Measurements from ENCODE around the gene TSPAN31.
"Not testable (repeated sequence)": the region's sequence is repeated elsewhere in the genome, so short reads cannot be mapped to it uniquely, and the experiment has no call there.

TSPAN31 gene, protein sequence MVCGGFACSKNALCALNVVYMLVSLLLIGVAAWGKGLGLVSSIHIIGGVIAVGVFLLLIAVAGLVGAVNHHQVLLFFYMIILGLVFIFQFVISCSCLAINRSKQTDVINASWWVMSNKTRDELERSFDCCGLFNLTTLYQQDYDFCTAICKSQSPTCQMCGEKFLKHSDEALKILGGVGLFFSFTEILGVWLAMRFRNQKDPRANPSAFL

DNA sequence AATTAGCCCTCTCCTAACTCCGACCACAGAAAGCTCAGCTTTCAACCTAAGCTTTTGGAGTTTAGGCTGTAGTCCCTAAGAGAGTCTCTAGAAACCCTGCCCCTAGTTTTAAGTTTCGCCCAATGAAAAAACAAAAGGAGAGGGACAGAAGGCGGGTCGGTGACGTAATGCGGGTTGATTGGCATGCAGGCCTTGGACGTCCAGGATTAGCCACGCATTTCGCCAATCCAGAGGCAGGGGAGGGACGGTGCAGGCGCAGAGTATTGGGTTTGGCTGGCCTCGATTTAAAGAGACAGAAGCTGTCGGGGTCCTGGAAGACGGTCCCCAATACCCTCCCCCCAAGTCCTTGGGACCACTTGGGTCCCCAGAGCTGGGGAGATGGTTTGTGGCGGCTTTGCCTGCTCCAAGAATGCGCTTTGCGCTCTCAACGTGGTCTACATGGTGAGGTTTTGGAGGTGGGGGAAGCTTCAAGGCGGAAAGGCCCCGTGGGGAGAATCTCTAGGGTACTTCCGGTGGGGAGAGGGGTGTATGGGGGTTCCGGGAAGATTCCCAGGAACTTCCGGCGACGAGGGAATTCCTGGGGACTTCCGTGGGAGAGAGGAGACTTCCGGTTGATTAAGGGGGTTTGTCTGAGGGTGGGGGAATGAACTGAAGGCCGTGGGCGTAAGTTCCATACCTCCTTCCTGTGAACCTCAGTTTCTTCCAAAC, at the start of gene TSPAN31:
TSPAN31 (plus strand) TSS at position 263 of the 708 bp plus-strand sequence; CDS start at position 379, 116 bp downstream.
- DNase-seq (ENCODE audit: low spot score) = peak; percentile 86

DNA sequence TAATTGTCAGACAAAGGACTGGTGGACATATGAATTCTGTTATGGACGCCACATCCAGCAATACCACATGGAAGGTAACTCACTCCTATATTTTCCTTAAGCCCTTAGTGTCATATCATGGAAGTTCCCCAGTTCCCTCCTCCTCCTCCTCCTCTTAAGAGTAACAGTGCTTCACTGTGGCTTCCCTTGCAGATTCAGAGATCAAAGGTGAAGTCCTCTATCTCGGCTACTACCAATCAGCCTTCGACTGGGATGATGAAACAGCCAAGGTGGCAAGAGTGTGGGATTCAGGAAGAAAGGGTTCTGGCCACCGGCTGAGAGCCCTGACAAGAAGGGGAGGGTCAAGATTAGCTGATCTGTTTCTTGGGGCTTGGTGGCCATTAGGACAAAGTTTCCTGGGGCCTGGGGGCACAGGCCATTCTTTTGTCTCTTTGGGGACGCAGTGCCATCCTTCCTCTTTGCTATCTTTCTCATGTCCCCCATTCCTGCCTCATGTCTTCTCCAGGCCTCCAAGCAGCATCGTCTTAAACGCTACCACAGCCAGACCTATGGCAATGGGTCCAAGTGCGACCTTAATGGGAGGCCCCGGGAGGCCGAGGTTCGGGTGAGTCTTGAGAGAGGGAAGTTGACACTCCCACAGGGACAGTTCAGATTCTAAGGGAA, 48.9 kb upstream of the TSPAN31 start:
- no peak for DNase-seq (ENCODE audit: low spot score)

DNA sequence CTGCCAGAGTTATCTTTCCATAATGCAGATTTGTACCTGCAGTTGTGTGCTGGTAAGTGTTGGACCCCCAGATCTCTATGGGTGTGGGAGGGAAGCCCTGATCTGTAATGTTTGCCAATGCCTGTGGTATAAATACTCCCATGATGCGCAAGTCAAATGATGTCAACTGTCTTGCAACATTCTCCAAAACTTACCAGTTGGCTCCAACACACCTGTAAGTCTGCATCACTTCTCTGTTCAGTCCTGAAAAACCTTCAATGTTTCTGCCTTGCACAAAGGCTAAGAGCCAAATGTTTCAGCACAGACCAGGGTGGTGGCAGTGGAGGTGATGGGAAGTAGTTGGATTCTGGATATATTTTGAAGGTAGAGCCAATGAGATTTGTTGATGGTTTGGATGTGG, 47.8 kb upstream of the TSPAN31 start:
- DNase-seq (ENCODE audit: low spot score) = no peak

DNA sequence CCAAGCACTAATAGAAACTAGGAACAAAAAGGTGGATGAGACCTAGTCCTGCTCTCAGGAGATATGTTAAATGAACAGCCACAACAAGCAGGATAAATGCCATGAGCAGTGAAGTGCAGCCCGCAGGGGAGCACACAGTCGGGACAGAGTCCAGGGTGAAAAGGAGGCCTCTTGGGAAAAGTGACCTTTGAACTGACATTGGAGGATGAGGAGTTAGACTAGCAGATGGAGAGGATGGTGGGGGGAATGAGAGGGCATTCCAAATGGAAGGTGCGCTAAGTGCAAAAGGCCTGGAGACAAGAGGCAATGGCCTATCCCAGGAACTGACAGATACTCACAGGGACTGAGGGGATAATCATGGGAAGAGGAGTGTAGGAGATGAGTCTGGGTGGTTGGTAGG, 46.4 kb upstream of the TSPAN31 start:
- no peak for DNase-seq (ENCODE audit: low spot score)

DNA sequence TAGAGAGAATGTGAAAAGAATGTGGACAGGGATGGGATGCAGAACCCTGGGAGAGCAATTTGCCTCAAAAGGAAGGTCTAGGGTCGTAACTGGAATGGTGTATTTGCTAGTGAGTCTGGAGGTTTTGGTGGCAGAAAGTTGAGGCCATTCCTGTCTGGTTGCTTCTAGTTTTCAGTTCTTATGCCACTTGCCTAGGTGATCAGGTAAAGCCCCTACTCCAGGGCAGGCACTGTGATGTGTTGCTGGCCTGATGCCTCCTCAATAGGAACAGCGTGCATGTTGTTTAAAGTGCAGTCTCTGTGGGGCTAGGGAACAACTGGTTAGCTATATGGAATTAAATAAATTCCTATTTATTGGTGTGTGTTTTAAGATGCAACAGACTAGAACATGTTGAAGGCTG, 44.5 kb upstream of the TSPAN31 start:
- DNase-seq (ENCODE audit: low spot score) = no peak

DNA sequence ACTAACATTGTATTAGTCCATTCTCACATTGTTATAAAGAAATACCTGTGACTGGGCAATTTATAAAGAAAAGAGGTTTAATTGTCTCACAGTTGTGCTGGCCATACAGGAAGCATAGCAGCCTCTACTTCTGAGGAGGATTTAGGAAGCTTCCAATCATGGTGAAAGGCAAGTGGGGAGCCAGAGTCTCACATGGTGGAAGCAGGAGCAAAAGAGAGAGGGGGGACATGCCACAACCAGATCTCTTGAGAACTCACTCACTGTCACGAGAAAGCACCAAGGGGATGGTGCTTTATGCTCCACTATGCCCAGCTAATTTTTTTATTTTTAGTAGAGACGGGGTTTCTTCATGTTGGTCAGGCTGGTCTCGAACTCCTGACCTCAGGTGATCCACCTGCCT, 37.6 kb upstream of the TSPAN31 start:
- DNase-seq (ENCODE audit: low spot score) = no peak

DNA sequence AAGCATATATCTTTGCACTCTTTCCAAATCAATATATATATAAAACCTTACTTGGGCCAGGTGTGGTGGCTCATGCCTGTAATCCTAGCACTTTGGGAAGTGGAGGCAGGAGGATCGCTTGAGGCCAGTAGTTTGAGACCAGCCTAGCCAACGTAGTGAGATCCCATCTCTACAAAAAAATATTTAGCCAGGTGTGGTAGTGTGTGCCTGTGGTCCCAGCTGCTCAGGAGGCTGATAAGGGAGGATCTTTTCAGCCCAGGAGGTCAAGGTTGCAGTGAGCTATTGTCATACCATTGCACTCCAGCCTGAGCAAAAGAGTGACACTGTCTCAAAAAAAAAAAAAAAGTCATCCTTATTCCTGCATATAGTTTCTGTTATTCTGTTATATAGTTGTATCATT, 36.5 kb upstream of the TSPAN31 start:
- no peak for DNase-seq (ENCODE audit: low spot score)

DNA sequence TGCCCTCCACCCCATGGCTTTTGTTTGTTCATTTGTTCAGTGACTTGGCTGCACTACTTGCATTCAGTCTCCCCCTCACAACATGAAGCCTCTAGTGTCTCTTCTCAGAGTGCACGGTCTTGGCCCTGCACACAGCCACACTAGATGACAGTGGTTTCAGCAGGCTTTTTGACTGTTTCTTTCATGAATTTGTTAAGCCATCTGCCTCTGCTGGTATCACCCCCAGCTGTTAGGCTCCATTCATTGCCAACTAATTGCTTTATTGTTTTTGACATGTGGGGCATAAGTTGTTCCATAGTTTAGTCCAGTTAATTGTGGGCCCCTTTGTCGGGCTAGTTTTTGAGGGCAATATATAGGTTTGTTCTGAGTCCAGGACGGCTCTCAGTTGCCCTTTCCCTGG, 32.1 kb upstream of the TSPAN31 start:
- no peak for DNase-seq (ENCODE audit: low spot score)

DNA sequence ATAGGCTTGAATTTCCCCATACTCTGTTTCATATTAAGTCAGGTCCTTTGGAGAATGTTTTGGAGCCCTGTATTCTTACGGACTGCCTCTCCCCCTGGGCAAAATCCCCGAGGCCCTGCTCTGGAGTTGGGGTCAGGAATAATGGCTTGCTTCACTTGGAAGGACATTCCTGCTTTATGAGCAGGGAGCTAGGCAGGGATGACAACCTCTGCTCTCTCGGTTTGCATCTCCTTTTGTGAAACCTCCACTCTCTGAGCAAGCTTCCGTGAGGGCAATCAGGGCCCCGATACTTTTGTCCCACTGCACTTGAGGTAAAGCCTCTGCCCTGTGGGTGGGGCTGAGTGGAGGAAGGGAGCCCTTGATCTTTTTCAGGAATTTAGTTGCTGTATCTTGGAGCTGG, 31.6 kb upstream of the TSPAN31 start:
- no peak for DNase-seq (ENCODE audit: low spot score)

DNA sequence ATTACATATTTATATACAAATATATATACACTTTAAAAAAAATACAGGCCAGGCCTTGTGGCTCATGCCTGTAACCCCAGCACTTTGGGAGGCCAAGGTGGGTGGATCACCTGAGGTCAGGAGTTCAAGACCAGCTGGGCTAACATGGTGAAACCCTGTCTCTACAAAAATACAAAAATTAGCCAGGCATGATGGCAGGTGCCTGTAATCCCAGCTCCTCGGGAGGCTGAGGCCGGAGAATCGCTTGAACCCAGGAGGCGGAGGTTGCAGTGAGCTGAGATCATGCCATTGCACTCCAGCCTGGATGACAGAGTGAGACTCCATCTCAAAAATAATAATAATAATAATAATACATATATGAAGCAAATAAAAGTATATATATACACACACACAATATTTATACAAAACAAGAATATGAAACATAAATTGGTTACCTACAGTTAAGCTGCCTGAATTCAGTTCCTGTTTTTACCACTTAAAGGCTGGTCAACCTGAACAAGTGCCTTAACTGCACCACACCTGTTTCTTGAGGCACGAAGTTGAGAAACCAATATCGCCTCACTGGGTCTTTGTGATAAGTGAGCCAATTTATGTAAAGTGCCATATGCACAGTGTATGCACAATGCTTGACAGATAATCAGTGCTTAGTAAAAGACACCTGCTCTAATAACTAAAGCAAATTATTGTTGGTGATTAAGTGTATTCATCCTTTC, 29.6 kb upstream of the TSPAN31 start:
- DNase-seq (ENCODE audit: low spot score) = not testable (repeated sequence)

DNA sequence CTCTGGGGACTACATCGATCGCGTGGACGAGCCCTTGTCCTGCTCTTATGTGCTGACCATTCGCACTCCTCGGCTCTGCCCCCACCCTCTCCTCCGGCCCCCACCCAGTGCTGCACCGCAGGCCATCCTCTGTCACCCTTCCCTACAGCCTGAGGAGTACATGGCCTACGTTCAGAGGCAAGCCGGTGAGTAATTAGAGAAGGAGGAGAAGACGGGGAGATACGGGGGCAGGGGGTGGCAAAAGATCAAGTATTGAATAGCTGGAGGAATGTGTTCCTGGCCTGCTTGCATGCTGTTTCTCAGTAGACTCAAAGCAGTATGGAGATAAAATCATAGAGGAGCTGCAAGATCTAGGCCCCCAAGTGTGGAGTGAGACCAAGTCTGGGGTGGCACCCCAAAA, 29.1 kb upstream of the TSPAN31 start:
- DNase-seq (ENCODE audit: low spot score) = no peak

DNA sequence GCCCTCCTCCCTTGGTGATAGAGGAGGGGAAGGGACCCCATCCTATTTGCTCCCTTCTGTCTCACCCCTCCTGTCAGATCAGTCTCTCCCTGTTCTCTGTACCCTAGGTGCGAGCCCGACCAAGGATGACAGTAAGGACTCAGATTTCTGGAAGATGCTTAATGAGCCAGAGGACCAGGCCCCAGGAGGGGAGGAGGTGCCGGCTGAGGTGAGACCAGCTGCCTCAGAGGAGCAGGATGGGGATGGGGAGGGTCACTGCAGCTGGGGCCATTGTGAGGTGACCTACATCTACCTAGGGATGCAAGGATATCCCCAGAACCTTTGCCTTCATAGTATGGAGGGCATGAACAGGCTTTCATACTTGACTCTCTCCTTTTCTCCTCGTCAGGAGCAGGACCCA, 28.5 kb upstream of the TSPAN31 start:
- no peak for DNase-seq (ENCODE audit: low spot score)

DNA sequence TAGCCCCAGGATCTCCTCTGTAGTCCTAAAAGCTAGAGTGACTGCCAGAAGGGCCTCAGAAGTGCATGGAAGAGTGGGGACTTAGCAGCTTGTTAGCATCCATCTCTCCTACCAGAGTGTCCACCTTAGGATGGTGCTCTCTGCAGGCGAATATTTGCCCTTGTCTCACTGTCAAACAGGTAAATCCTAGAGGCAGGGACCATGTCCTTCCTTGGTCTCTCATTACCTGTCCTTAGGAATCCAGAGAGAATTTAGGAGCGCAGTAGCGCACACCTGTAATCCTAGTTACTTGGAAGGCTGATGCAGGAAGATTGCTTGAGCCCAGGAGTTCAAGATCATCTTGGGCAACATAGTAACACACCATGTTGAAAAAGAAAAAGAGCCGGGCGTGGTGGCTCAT, 27.7 kb upstream of the TSPAN31 start:
- DNase-seq (ENCODE audit: low spot score) = no peak

DNA sequence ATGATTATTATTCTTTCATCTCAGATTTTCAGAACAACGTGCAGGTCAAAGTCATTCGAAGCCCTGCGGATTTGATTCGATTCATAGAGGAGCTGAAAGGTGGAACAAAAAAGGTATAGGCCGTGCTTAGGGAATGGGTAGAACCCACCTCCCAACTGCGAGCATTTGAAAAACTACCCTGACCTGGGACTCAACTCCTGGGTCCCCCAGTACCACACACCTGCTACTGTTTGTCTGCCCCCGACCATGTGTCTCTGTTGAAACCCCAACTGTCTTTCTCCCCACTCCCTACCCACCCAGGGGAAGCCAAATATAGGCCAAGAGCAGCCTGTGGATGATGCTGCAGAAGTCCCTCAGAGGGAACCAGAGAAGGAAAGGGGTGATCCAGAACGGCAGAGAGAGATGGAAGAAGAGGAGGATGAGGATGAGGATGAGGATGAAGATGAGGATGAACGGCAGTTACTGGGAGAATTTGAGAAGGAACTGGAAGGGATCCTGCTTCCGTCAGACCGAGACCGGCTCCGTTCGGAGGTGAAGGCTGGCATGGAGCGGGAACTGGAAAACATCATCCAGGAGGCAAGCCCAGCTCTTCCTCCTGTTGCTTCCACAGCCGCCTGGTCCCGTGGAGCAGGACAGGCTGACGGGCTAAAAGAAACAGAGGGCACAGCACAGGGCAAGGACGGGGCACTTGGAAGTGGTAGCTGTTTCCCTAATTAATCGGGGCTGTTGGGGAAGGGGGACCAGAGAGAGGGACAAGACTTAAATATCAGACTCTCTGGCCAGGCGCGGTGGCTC, 26.8 kb upstream of the TSPAN31 start:
- no peak for DNase-seq (ENCODE audit: low spot score)

DNA sequence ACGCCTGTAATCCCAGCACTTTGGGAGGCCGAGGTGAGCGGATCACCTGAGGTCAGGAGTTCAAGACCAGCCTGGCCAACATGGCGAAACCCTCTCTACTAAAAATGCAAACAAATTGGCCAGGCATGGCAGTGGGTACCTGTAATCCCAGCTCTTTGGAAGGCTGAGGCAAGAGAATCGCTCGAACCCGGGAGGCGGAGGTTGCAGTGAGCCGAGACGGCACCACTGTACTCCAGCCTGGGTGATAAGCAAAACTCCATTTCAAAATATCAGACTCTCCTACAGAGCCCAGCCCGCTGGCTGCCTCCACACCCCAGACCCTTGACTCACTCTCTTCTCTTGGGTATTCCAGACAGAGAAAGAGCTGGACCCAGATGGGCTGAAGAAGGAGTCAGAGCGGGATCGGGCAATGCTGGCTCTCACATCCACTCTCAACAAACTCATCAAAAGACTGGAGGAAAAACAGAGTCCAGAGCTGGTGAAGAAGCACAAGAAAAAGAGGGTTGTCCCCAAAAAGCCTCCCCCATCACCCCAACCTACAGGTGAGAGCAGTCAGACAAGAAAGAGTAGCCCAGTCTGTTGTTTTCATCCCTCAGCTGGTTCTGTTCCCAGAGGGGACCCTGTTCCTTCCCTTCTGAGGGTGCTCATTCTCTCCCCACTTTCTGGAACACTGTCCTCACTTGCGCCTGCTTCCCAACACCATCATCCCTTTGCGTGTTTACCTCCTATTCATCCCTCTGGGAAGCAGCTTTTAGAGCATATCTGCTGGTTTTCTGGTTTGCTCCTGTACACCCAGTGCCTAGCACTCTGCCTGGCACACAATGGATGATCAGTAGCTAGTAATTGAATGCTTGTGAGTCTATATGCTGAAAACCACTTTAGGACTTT, 26.0 kb upstream of the TSPAN31 start:
- DNase-seq (ENCODE audit: low spot score) = no peak

DNA sequence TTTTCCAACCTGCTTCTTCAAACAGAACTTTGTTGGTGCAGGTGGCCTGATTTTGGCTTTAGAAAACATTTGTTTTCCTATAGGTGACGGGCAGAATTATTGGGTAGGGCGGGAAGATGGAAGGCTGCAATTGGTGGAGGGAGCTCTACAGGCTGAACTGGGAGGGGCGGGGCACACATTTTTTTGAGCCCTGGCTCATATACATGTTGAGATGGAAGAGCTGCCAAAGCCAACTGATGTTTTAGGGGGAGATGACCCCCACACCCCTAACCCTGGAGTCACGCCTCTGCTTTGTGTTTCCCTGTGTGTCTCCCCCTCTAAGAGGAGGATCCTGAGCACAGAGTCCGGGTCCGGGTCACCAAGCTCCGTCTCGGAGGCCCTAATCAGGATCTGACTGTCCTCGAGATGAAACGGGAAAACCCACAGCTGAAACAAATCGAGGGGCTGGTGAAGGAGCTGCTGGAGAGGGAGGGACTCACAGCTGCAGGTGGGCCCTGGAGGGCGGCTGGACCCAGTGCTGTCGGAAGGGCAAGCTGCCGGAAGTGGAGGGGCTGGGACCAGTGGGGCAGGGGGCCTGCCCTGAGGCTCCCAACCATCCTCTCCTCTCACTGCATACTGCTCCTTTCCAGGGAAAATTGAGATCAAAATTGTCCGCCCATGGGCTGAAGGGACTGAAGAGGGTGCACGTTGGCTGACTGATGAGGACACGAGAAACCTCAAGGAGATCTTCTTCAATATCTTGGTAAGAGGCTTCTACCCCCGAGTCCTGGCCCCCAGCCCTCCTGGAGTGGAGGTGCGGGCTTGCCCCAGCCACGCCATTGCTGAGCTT, 24.8 kb upstream of the TSPAN31 start:
- DNase-seq (ENCODE audit: low spot score) = no peak

DNA sequence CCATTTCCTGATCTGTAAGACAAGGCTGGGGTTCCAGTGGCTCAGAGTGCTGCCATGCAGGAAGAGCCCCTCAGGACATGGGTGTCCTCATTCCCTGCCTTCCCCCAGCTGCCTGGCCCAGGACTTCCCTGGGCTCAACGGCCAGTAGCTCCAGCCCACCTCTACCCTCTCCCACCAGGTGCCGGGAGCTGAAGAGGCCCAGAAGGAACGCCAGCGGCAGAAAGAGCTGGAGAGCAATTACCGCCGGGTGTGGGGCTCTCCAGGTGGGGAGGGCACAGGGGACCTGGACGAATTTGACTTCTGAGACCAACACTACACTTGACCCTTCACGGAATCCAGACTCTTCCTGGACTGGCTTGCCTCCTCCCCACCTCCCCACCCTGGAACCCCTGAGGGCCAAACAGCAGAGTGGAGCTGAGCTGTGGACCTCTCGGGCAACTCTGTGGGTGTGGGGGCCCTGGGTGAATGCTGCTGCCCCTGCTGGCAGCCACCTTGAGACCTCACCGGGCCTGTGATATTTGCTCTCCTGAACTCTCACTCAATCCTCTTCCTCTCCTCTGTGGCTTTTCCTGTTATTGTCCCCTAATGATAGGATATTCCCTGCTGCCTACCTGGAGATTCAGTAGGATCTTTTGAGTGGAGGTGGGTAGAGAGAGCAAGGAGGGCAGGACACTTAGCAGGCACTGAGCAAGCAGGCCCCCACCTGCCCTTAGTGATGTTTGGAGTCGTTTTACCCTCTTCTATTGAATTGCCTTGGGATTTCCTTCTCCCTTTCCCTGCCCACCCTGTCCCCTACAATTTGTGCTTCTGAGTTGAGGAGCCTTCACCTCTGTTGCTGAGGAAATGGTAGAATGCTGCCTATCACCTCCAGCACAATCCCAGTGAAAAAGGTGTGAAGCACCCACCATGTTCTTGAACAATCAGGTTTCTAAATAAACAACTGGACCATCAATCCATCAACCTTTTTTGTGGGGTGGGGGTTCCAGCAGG, 23.9 kb upstream of the TSPAN31 start:
- DNase-seq (ENCODE audit: low spot score) = peak; percentile 16

DNA sequence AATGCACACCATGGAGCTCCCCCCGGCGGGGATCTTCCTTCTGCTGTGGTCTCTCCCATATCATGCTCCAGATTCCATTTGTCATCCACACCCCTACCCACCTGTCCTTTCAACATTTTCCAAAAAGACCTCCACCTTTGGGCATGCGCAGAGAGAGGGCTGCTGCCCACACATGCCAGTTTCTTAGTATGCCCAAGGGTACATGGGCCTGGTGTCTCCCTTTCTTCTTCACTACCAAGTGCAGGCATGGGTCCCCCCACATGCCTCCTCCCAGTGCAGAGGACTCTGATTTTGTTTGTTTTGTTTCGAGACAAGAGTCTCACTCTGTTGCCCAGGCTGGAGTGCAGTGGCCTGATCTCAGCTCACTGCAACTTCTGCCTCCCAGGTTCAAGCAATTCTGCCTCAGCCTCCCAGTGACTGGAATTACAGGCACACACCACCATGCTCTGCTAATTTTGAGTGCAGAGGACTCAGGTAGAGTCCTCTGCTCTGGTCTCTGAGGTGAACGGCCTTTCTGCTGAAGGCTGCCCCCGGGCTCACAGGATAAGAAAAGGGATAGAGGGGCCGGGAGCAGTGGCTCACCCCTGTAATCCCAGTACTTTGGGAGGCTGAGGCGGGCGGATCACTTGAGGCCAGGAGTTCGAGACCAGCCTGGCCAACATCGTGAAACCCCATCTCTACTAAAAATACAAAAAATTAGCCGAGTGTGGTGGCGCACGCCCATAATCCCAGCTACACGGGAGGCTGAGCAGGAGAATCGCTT, 22.8 kb upstream of the TSPAN31 start:
- peak; percentile 11 for DNase-seq (ENCODE audit: low spot score)
